K562 (cell line): ENCODE data around the gene ELOVL5. TPM values are rescaled to one million over a fixed set of nuclear protein-coding genes. Genes with fewer than 3 reads are reported as not detected.

ENCODE experiments used
- ATAC-seq: fragments of 200-7000 bp; cut with Tn5 transposase; 3 replicates; pipeline ENCODE4 v1.9.1; 2020; ENCODE audit warnings: moderate library complexity
- BruUV-seq: library from RNA; stranded (reverse); fragments of 400-500 nt; replicated peaks from 2 replicates; lab custom pipeline; 2021; lab: Mats Ljungman, UMichigan
- CTCF ChIA-PET: fragments of 300-600 bp; formaldehyde crosslinking; extraction: SDS; loops from one replicate; lab custom pipeline; 2021; ENCODE audit warnings: low intra/inter-chr PET ratio; lab: Yijun Ruan, JAX
- POLR2A ChIA-PET: fragments of 300-600, 350-650 bp; sonication (Branson Sonifier 250); formaldehyde crosslinking; extraction: SDS; loops from one replicate; lab custom pipeline; 2021; ENCODE audit warnings: antibody characterized with exemption, inconsistent platforms; lab: Yijun Ruan, JAX
- DNase-seq, 4 experiments: peaks; one replicate each; pipeline versions ENCODE4 v3.0.0 to v3.0.0-alpha.2; 2011 to 2018; ENCODE audit warnings: low spot score in 3 of 4, mixed read lengths in 3 of 4; ENCODE audit errors: extremely low read depth in 1 of 4
- FAIRE-seq: peaks from 2 replicates; lab custom pipeline; 2011; peaks lifted over from hg19 to GRCh38; lab: Jason Lieb, UNC
- H2AFZ ChIP-seq: 2 replicates; pipeline ENCODE4 v1.6.0; 2011; ENCODE audit warnings: low read depth, low read length, control low read depth, inconsistent platforms
- H3K27ac ChIP-seq: fragments of 200-600 bp; 3 replicates; pipeline ENCODE4 v1.8.0; 2011; ENCODE audit warnings: low read depth, mild to moderate bottlenecking, control low read depth, inconsistent platforms, low read length, moderate library complexity, mixed read lengths; ENCODE audit errors: extremely low read depth
- H3K27me3 ChIP-seq, 2 experiments: fragments of 300-600 bp in 1 of 2; 2 replicates in 1 of 2; 3 replicates in 1 of 2; pipeline versions ENCODE4 v1.6.0 to v1.8.0; 2011; ENCODE audit warnings: inconsistent platforms in 2 of 2, low read length in 2 of 2, mild to moderate bottlenecking in 1 of 2, mixed read lengths in 1 of 2, moderate library complexity in 1 of 2; ENCODE audit not compliant: control insufficient read depth in 2 of 2, insufficient read depth in 2 of 2
- H3K36me3 ChIP-seq: fragments of 300-600 bp; 3 replicates; pipeline ENCODE4 v1.8.0; 2011; ENCODE audit warnings: mild to moderate bottlenecking, low read length, inconsistent platforms; ENCODE audit not compliant: control insufficient read depth, insufficient read depth
- H3K4me1 ChIP-seq, 2 experiments: fragments of 200-600 bp in 1 of 2; replicated peaks in 1 of 2; 2 replicates in 1 of 2; 3 replicates in 1 of 2; pipeline versions ENCODE4 v1.5.1 to v1.8.0; 2011; ENCODE audit warnings: inconsistent platforms in 2 of 2, low read length in 2 of 2, mild to moderate bottlenecking in 1 of 2, mixed read lengths in 1 of 2, moderate library complexity in 1 of 2; ENCODE audit not compliant: control insufficient read depth in 2 of 2, insufficient read depth in 2 of 2
- H3K4me2 ChIP-seq: 2 replicates; pipeline ENCODE4 v1.6.1; 2011; ENCODE audit warnings: low read length, control low read depth, inconsistent platforms, mixed read lengths; ENCODE audit not compliant: insufficient read depth
- H3K4me3 ChIP-seq: fragments of 200-600 bp; sonication (generic), shearing (Covaris generic); 2 replicates; pipeline ENCODE4 v1.5.1; 2016; ENCODE audit warnings: control low read depth, inconsistent platforms
- H3K79me2 ChIP-seq: fragments of 200-600 bp; 3 replicates; pipeline ENCODE4 v1.8.0; 2011; ENCODE audit warnings: low read length, inconsistent platforms; ENCODE audit not compliant: control insufficient read depth, insufficient read depth
- H3K9ac ChIP-seq, 2 experiments: 2 replicates each; pipeline versions ENCODE4 v1.6.0 to v1.6.1; 2011; ENCODE audit warnings: low read depth in 2 of 2, low read length in 2 of 2, control low read depth in 1 of 2, inconsistent platforms in 1 of 2, mild to moderate bottlenecking in 1 of 2, mixed read lengths in 1 of 2; ENCODE audit not compliant: insufficient read depth in 1 of 2
- H3K9me1 ChIP-seq: one replicate; pipeline ENCODE4 v1.6.0; 2011; ENCODE audit warnings: inconsistent platforms, mild to moderate bottlenecking, low read length, moderate library complexity; ENCODE audit not compliant: control insufficient read depth, insufficient read depth
- H3K9me3 ChIP-seq: replicated peaks from 2 replicates; pipeline ENCODE4 v1.5.1; 2011; ENCODE audit warnings: low read depth, low read length, inconsistent platforms; ENCODE audit not compliant: control insufficient read depth, insufficient read depth
- H4K20me1 ChIP-seq: replicated peaks from 2 replicates; pipeline ENCODE4 v1.6.1; 2011; ENCODE audit warnings: low read length, inconsistent platforms, mixed read lengths; ENCODE audit not compliant: control insufficient read depth, insufficient read depth
- CBX3 ChIP-seq, 2 experiments: IDR thresholded peaks; 1 replicate in 1 of 2; 2 replicates in 1 of 2; pipeline ENCODE4 v1.6.1; 2012; ENCODE audit warnings: inconsistent platforms in 2 of 2, low read length in 2 of 2, borderline replicate concordance in 1 of 2, control low read depth in 1 of 2
- ETS2 ChIP-seq: IDR thresholded peaks from 2 replicates; pipeline ENCODE4 v1.6.1; 2016; ENCODE audit warnings: borderline replicate concordance, missing genetic modification characterization, mild to moderate bottlenecking, moderate library complexity, missing compliant biosample characterization; ENCODE audit not compliant: poor library complexity, severe bottlenecking
- FOXM1 ChIP-seq, 2 experiments: fragments of 450-650 bp in 1 of 2; sonication (generic) in 1 of 2; formaldehyde crosslinking in 1 of 2; IDR thresholded peaks; 2 replicates each; pipeline versions ENCODE4 v1.6.1 to v1.9.0; 2017 to 2022; ENCODE audit warnings: low read depth in 2 of 2, mild to moderate bottlenecking in 2 of 2, missing genetic modification reagents in 1 of 2, moderate library complexity in 1 of 2
- GMEB1 ChIP-seq: fragments of 250-450 bp; sonication (Bioruptor Pico); IDR thresholded peaks from 2 replicates; pipeline ENCODE4 v1.4.0; 2020; ENCODE audit warnings: mild to moderate bottlenecking
- MAFF ChIP-seq: IDR thresholded peaks from 2 replicates; pipeline ENCODE4 v1.6.1; 2012; ENCODE audit warnings: low read length, improper control_type of control experiment
- MYBL2 ChIP-seq, 2 experiments: fragments of 450-650 bp in 1 of 2; sonication (generic) in 1 of 2; formaldehyde crosslinking in 1 of 2; IDR thresholded peaks; 2 replicates each; pipeline versions ENCODE4 v1.6.1 to v1.8.1; 2017 to 2022; ENCODE audit warnings: borderline replicate concordance in 1 of 2, inconsistent platforms in 1 of 2, low read depth in 1 of 2, mild to moderate bottlenecking in 1 of 2, missing genetic modification reagents in 1 of 2, moderate library complexity in 1 of 2
- PHF21A ChIP-seq: fragments of 450-650 bp; IDR thresholded peaks from 2 replicates; pipeline ENCODE4 v1.6.1; 2017; ENCODE audit warnings: low read depth, borderline replicate concordance
- POLR3A ChIP-seq: IDR thresholded peaks from 2 replicates; pipeline ENCODE4 v1.6.1; 2011; ENCODE audit warnings: borderline replicate concordance, mild to moderate bottlenecking, moderate library complexity; ENCODE audit not compliant: insufficient read length, insufficient read depth; ENCODE audit errors: extremely low read depth
- PPARD ChIP-seq: fragments of 250-450 bp; sonication (Bioruptor Pico); IDR thresholded peaks from 2 replicates; pipeline ENCODE4 v1.8.0; 2022; ENCODE audit warnings: inconsistent platforms, mild to moderate bottlenecking, moderate library complexity
- U2AF2 ChIP-seq: fragments of 200-400 bp; formaldehyde crosslinking; optimal IDR thresholded peaks from 2 replicates; pipeline ENCODE3; 2017; ENCODE audit warnings: low read depth, mild to moderate bottlenecking, low read length
- ZNF124 ChIP-seq: sonication (generic); formaldehyde crosslinking; IDR thresholded peaks from 2 replicates; pipeline ENCODE4 v1.8.1; 2022; ENCODE audit warnings: missing genetic modification reagents
- ZNF3 ChIP-seq: fragments of 250-450 bp; sonication (Bioruptor Pico); IDR thresholded peaks from 2 replicates; pipeline ENCODE4 v1.5.0; 2021; ENCODE audit warnings: mild to moderate bottlenecking, moderate library complexity
- WGBS: fragments of 100-300 bp; shearing (Covaris generic); methylation state at CpG from one replicate; pipeline ENCODE4 v1.1.6; 2016; ENCODE audit warnings: low coverage, mixed read lengths; ENCODE audit not compliant: insufficient coverage; ENCODE audit errors: missing lambda C conversion rate; 5-methylcytosine and 5-hydroxymethylcytosine counted together
- in situ Hi-C: fragments of 300-500 bp; cut with MboI; formaldehyde crosslinking; loops from 4 replicates; pipeline ENCODE4 v1.15.0; 2018; ENCODE audit warnings: inconsistent platforms, mixed read lengths
- intact Hi-C: fragments of 100-400 bp; cut with micrococcal nuclease; formaldehyde crosslinking; loops from 2 replicates; pipeline ENCODE4 v1.14.2; 2022
- polyA plus RNA-seq, 8 experiments: library from polyadenylated mRNA; depleted of rRNA in 4 of 8; stranded (reverse) in 5 of 8; unstranded in 3 of 8; fragments of >200 nt; fragmentation: Nextera tagmentation in 2 of 8; fragmentation: Illumina TruSeq in 1 of 8; extraction: Ambion mirVana in 2 of 8; extraction: Trizol in 1 of 8; gene quantifications; 2 replicates each; pipeline versions ENCODE4 v1.2.1 to v1.2.3, GENCODE V29; 2011 to 2014; ENCODE audit warnings: inconsistent platforms in 1 of 8, missing spikeins in 1 of 8
- total RNA-seq, 7 experiments: library from RNA; depleted of rRNA in 6 of 7; stranded (reverse); fragments of >200 nt in 6 of 7; fragmentation: Illumina TruSeq in 2 of 7; extraction: Trizol in 2 of 7; gene quantifications; 2 replicates each; pipeline versions ENCODE4 v1.2.1 to v1.2.3, GENCODE V29; 2011 to 2021; ENCODE audit warnings: low replicate concordance in 1 of 7

ELOVL5 gene
- total and polyA plus RNA-seq, 9 of the 15 experiments (the other 6 are each of a cell fraction or from before 2014, with no cell fraction given): 70.6 to 245 (median 132) TPM

GRCh38 chr6:53230775-53231467 is 117.8 kb downstream of the ELOVL5 start:
- no peaks in the 10 kb centered on the region for H3K9me1 ChIP-seq
- POLR2A ChIA-PET: interaction anchor here (0.6 to 1.1 kb wide), 3 partner anchors 20 to 155 kb away, joined by 3 to 4 read pairs (median 4); no protein-coding TSS in a partner anchor
- H3K27ac ChIP-seq: no peak overlapping the region
- no peak overlapping the region for H3K9ac ChIP-seq
- no peak overlapping the region for H3K4me3 ChIP-seq
- TF ChIP-seq MAFF (no peak), FOXM1 (IDR thresholded peaks at IDR 0.05; ENCODE audit: low read depth) (no peak), FOXM1 (CRISPR knock-in tag; IDR thresholded peaks at IDR 0.05; ENCODE audit: low read depth) (no peak), U2AF2 (no peak), PPARD (CRISPR knock-in tag) (no peak), PHF21A (no peak), GMEB1 (CRISPR knock-in tag) (no peak), ZNF3 (CRISPR knock-in tag) (no peak), ETS2 (tag) (no peak), MYBL2 (IDR thresholded peaks at IDR 0.05; ENCODE audit: low read depth) (no peak), MYBL2 (CRISPR knock-in tag; IDR thresholded peaks at IDR 0.05; ENCODE audit: borderline replicate concordance) (no peak), CBX3 (IDR thresholded peaks at IDR 0.05; ENCODE audit: borderline replicate concordance in 1 of 2, low read length in 2 of 2) (no peak), ZNF124 (CRISPR knock-in tag) (no peak), POLR3A (no peak)
- no TSS peak for BruUV-seq
- H3K36me3 ChIP-seq: no peaks in the 10 kb centered on the region
- H3K79me2 ChIP-seq: no peaks in the 10 kb centered on the region
- 5% methylated on average over 7 of the region's 10 CpGs for WGBS
- no peaks in the 10 kb centered on the region; a peak in 1 of 5 replicates for H3K27me3 ChIP-seq
- H4K20me1 ChIP-seq: no peaks in the 10 kb centered on the region
- ATAC-seq (no peak), DNase-seq (no peak), FAIRE-seq (no peak)
- intact Hi-C loops (no loop called here), in situ Hi-C loops (no loop called here)
- H2AFZ ChIP-seq: no peak overlapping the region
- H3K9me3 ChIP-seq: no peaks in the 10 kb centered on the region
- CTCF ChIA-PET: no interaction called here
- no peaks in the 10 kb centered on the region for H3K4me1 ChIP-seq
- H3K4me2 ChIP-seq: no peak overlapping the region
